DMS53 treated with DMSO at 0.1 percent for 48 hours (cell line): Measurements from ENCODE around the gene BAD.
"Not testable (repeated sequence)": the region's sequence is repeated elsewhere in the genome, so short reads cannot be mapped to it uniquely, and the experiment has no call there.

Experiments used
- DNase-seq: peaks from one replicate; lab custom pipeline; 2025; ENCODE audit not compliant: unreplicated experiment; lab: John Stamatoyannopoulos, UW

The BAD gene

GRCh38 chr11:64284048-64284961 lies at the start of gene BAD:
BAD (minus strand) TSS chr11:64284665; CDS start chr11:64284368, 297 bp downstream.
- peak; percentile 85 for DNase-seq

- no peak for DNase-seq
Observed at GRCh38 chr11:64333556-64333955, 49.1 kb upstream of the BAD start.

- peak; percentile 66 for DNase-seq
Observed at GRCh38 chr11:64331569-64332371, 47.3 kb upstream of the BAD start.

GRCh38 chr11:64330888-64331287 lies 46.4 kb upstream of the BAD start:
- DNase-seq = no peak

GRCh38 chr11:64327993-64328392 lies 43.5 kb upstream of the BAD start:
- DNase-seq = no peak

- DNase-seq = no peak
Observed at GRCh38 chr11:64327375-64327774, 42.9 kb upstream of the BAD start.

GRCh38 chr11:64324692-64325469 lies 40.4 kb upstream of the BAD start:
- no peak for DNase-seq

- not testable (repeated sequence) for DNase-seq
Observed at GRCh38 chr11:64323984-64324383, 39.5 kb upstream of the BAD start.

GRCh38 chr11:64323373-64323772 lies 38.9 kb upstream of the BAD start:
- DNase-seq = no peak

GRCh38 chr11:64322925-64323260 lies 38.4 kb upstream of the BAD start:
- no peak for DNase-seq

GRCh38 chr11:64321533-64321932 lies 37.1 kb upstream of the BAD start:
- DNase-seq = no peak

GRCh38 chr11:64321026-64321425 lies 36.6 kb upstream of the BAD start:
- DNase-seq = no peak

GRCh38 chr11:64320556-64320955 lies 36.1 kb upstream of the BAD start:
- no peak for DNase-seq

- DNase-seq = no peak
Observed at GRCh38 chr11:64318766-64319761, 34.6 kb upstream of the BAD start.

GRCh38 chr11:64317961-64318765 lies 33.7 kb upstream of the BAD start, which contains the start of gene PRDX5:
PRDX5 (plus strand) TSS chr11:64318121; CDS start chr11:64318216, 95 bp downstream.
- peak; percentile 93 for DNase-seq

- DNase-seq = peak; percentile 98
Observed at GRCh38 chr11:64317325-64317960, 33.0 kb upstream of the BAD start, which contains the start of gene TRMT112. TRMT112 (minus strand) TSS chr11:64317559; CDS start chr11:64317526, 33 bp downstream.

- DNase-seq = peak; percentile 67
Observed at GRCh38 chr11:64316672-64317324, 32.3 kb upstream of the BAD start.
